Endothelial cell of umbilical vein (primary cell): ENCODE results near the gene BUD13. TPM values are rescaled to one million over a fixed set of nuclear protein-coding genes. Genes with fewer than 3 reads are reported as not detected.
"Not testable (repeated sequence)": the region's sequence is repeated elsewhere in the genome, so short reads cannot be mapped to it uniquely, and the experiment has no call there.

Source experiments
- BruUV-seq: library from RNA; stranded (reverse); fragments of 400-500 nt; replicated peaks from 2 replicates; lab custom pipeline; 2021; lab: Mats Ljungman, UMichigan
- CTCF ChIA-PET: fragments of 300-600, 350-600 bp; sonication (Branson Sonifier 250); formaldehyde crosslinking; loops from one replicate; lab custom pipeline; 2021; ENCODE audit warnings: antibody characterized with exemption, inconsistent platforms; lab: Charles Lee
- POLR2A ChIA-PET: fragments of 300-600, 350-600 bp; sonication (Branson Sonifier 250); formaldehyde crosslinking; loops from one replicate; lab custom pipeline; 2021; ENCODE audit warnings: antibody characterized with exemption, inconsistent platforms; lab: Charles Lee
- DNase-seq: peaks from one replicate; pipeline ENCODE4 v3.0.0-alpha.2; 2011; ENCODE audit warnings: low read depth, low spot score
- FAIRE-seq: peaks from 2 replicates; lab custom pipeline; 2011; peaks lifted over from hg19 to GRCh38; lab: Jason Lieb, UNC
- H2AFZ ChIP-seq: 2 replicates; pipeline ENCODE4 v1.6.0; 2012; ENCODE audit warnings: low read depth, low read length, control low read depth, inconsistent platforms
- H3K27ac ChIP-seq: 2 replicates; pipeline ENCODE4 v1.5.1; 2011; ENCODE audit warnings: low read depth, mild to moderate bottlenecking, control low read depth, low read length, moderate library complexity; ENCODE audit not compliant: insufficient read depth
- H3K27me3 ChIP-seq, 2 experiments: 2 replicates each; pipeline versions ENCODE4 v1.6.0 to v1.6.1; 2011; ENCODE audit warnings: low read length in 2 of 2, mixed read lengths in 1 of 2; ENCODE audit not compliant: control insufficient read depth in 2 of 2, insufficient read depth in 2 of 2
- H3K36me3 ChIP-seq, 2 experiments: 2 replicates in 1 of 2; 3 replicates in 1 of 2; pipeline ENCODE4 v1.5.1; 2011; ENCODE audit warnings: low read length in 2 of 2, mild to moderate bottlenecking in 1 of 2, moderate library complexity in 1 of 2; ENCODE audit not compliant: control insufficient read depth in 2 of 2, insufficient read depth in 2 of 2; ENCODE audit errors: extremely low read depth in 1 of 2
- H3K4me1 ChIP-seq: 3 replicates; pipeline ENCODE4 v1.5.1; 2011; ENCODE audit warnings: mild to moderate bottlenecking, low read length; ENCODE audit not compliant: control insufficient read depth, insufficient read depth; ENCODE audit errors: extremely low read depth
- H3K4me2 ChIP-seq: 2 replicates; pipeline ENCODE4 v1.6.1; 2011; ENCODE audit warnings: low read length, control low read depth, mixed read lengths; ENCODE audit not compliant: insufficient read depth
- H3K4me3 ChIP-seq, 3 experiments: fragments of 200-600 bp in 1 of 3; sonication (generic), shearing (Covaris generic) in 1 of 3; replicated peaks in 1 of 3; 2 replicates each; pipeline ENCODE4 v1.5.1; 2011 to 2016; ENCODE audit warnings: control low read depth in 3 of 3, low read length in 3 of 3, mild to moderate bottlenecking in 2 of 3, inconsistent platforms in 1 of 3, low read depth in 1 of 3, moderate library complexity in 1 of 3; ENCODE audit not compliant: insufficient read depth in 1 of 3
- H3K79me2 ChIP-seq: 2 replicates; pipeline ENCODE4 v1.6.0; 2012; ENCODE audit warnings: low read length, inconsistent platforms; ENCODE audit not compliant: control insufficient read depth, insufficient read depth
- H3K9ac ChIP-seq: replicated peaks from 2 replicates; pipeline ENCODE3; 2011; ENCODE audit warnings: low read length, control low read depth; ENCODE audit not compliant: insufficient read depth; ENCODE audit errors: extremely low read depth
- H3K9me1 ChIP-seq: replicated peaks from 3 replicates; pipeline ENCODE4 v1.6.0; 2011; ENCODE audit warnings: mild to moderate bottlenecking, low read length; ENCODE audit not compliant: control insufficient read depth, insufficient read depth; ENCODE audit errors: extremely low read depth
- H3K9me3 ChIP-seq: replicated peaks from 2 replicates; pipeline ENCODE4 v1.5.1; 2012; ENCODE audit warnings: low read length, inconsistent platforms; ENCODE audit not compliant: control insufficient read depth, insufficient read depth
- H4K20me1 ChIP-seq: replicated peaks from 2 replicates; pipeline ENCODE3; 2011; ENCODE audit warnings: mild to moderate bottlenecking, low read length; ENCODE audit not compliant: control insufficient read depth, insufficient read depth; ENCODE audit errors: extremely low read depth
- EZH2 ChIP-seq: IDR thresholded peaks from 2 replicates; pipeline ENCODE4 v1.6.1; 2012; ENCODE audit warnings: borderline replicate concordance, low read depth, mild to moderate bottlenecking, moderate library complexity, low read length, inconsistent platforms; ENCODE audit not compliant: severe bottlenecking
- GATA2 ChIP-seq: IDR thresholded peaks from 2 replicates; pipeline ENCODE4 v1.7.0; 2011; ENCODE audit warnings: low read depth, mild to moderate bottlenecking, moderate library complexity, mixed read lengths, low read length; ENCODE audit not compliant: insufficient read length, insufficient read depth
- JUN ChIP-seq: IDR thresholded peaks from 2 replicates; pipeline ENCODE4 v1.6.1; 2011; ENCODE audit warnings: borderline replicate concordance, low read depth; ENCODE audit not compliant: insufficient read length, insufficient read depth
- MYC ChIP-seq: IDR thresholded peaks from one replicate; pipeline ENCODE4 v1.6.1; 2011; ENCODE audit warnings: mild to moderate bottlenecking, low read depth, low read length
- POLR2A ChIP-seq: IDR thresholded peaks from 2 replicates; pipeline ENCODE4 v1.6.1; 2012; ENCODE audit warnings: low read depth, mild to moderate bottlenecking, control low read depth, low read length
- POLR2AphosphoS5 ChIP-seq: IDR thresholded peaks from 2 replicates; pipeline ENCODE4 v1.6.1; 2012; ENCODE audit warnings: low read depth, mild to moderate bottlenecking, control low read depth, low read length, moderate library complexity; ENCODE audit not compliant: insufficient read depth
- dilution Hi-C: fragments of 300-500 bp; cut with MboI; formaldehyde crosslinking; loops from one replicate; pipeline ENCODE4 v1.15.0; 2019; ENCODE audit warnings: low sequenced_read_pairs; ENCODE audit not compliant: extremely low pct_ligation_motif_present
- intact Hi-C: fragments of 100-400 bp; cut with micrococcal nuclease; formaldehyde crosslinking; loops from one replicate; pipeline ENCODE4 v1.10.0; 2022
- polyA plus RNA-seq, 4 experiments: library from polyadenylated mRNA; depleted of rRNA in 3 of 4; stranded (reverse) in 3 of 4; unstranded in 1 of 4; fragments of >200 nt; gene quantifications; 2 replicates each; pipeline versions ENCODE4 v1.2.1 to v1.2.3, GENCODE V29; 2011 to 2012; ENCODE audit warnings: missing spikeins in 1 of 4
- total RNA-seq: library from RNA; stranded (reverse); gene quantifications from 2 replicates; pipeline ENCODE4 v1.2.3, GENCODE V29; 2021
- TF ChIP-seq, protein P1 (sequence below): IDR thresholded peaks from 2 replicates; pipeline ENCODE4 v1.6.1; 2011; ENCODE audit not compliant: insufficient read depth, insufficient read length
- TF ChIP-seq, protein P2 (sequence below), 2 donors: IDR thresholded peaks; 1 replicate in 1 of 2; 2 replicates in 1 of 2; pipeline ENCODE4 v1.5.1; 2011; ENCODE audit warnings: low read length in 2 of 2, mild to moderate bottlenecking in 2 of 2, moderate library complexity in 2 of 2, control low read depth in 1 of 2, inconsistent platforms in 1 of 2, low read depth in 1 of 2; ENCODE audit not compliant: insufficient read depth in 1 of 2; ENCODE audit errors: extremely low read depth in 1 of 2

Gene BUD13
- total and polyA plus RNA-seq, 2 donors (not counting 3 experiments of a cell fraction or from before 2014, with no cell fraction given), result 18.8 to 21.8 TPM

DNA sequence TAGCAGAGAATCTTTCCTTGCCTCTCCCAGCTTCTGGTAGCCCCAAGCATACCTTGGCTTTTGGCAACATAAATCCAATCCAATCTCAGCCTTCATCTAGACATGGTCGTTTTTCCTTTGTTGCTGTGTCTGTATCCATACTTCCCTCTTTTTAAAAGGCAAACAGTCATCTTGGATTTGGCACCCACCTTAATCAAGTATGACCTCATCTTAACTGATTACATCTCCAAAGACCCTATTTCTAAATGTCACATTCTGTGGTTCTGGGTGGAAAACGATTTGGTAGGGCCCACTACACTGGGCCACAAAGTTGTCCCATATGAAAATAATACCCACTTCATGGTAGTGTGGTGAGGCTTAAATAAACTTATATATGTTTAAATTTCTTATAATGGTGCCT is 852 bp downstream of the BUD13 start:
- Histone ChIP-seq H3K9ac (peak overlapping the region; percentile 96), H3K4me2 (peak overlapping the region; percentile 97), H3K27me3 (no peaks in the 10 kb centered on the region), H3K36me3 (peaks cover 0 to 2% of the 10 kb centered on the region in 2 experiments), H3K79me2 (peaks cover 25% of the 10 kb centered on the region), H3K9me1 (no peaks in the 10 kb centered on the region), H3K4me3 (peak overlapping the region; percentile 65 to 97 (median 96)), H4K20me1 (no peaks in the 10 kb centered on the region), H3K4me1 (peaks cover 12% of the 10 kb centered on the region), H3K9me3 (no peaks in the 10 kb centered on the region), H2AFZ (no peak overlapping the region), H3K27ac (peak overlapping the region; percentile 89)
- no TSS peak for BruUV-seq
- TF ChIP-seq, protein P1, sequence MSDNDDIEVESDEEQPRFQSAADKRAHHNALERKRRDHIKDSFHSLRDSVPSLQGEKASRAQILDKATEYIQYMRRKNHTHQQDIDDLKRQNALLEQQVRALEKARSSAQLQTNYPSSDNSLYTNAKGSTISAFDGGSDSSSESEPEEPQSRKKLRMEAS, result no peak
- peak; percentile 28 for TF ChIP-seq JUN
- TF ChIP-seq MYC, result no peak
- no peak for TF ChIP-seq EZH2
- TF ChIP-seq POLR2AphosphoS5, result no peak
- TF ChIP-seq GATA2, result peak; percentile 14
- no peak for TF ChIP-seq POLR2A
- CTCF ChIA-PET, result no interaction called here
- intact Hi-C loops, result loop anchor here (1.0 kb wide), 1 partner anchor 16 kb away; the partner anchor contains the start of gene ZPR1
- POLR2A ChIA-PET, result no interaction called here
- DNase-seq (no peak), FAIRE-seq (no peak)
- dilution Hi-C loops, result no loop called here

DNA sequence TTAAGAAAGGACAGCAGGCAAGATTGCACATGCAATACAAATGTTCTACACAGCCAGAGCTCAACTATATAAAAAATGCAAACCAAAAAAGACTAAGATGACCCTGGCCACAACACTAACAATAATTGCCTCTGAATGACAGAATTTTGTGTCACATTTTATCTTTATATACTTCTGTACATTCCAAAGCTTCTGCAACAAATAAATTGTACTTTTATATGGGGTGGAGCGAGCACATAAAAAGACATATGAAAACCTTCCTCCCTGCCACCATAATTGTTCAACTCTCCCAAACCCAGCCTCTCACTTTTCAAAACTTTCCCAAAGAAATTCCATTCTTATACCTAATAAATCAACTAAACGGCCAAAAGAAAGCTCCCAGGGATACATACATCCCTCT is 10.7 kb downstream of the BUD13 start:
- Histone ChIP-seq H4K20me1 (no peaks in the 10 kb centered on the region), H3K9me1 (no peaks in the 10 kb centered on the region), H3K79me2 (peaks cover 2% of the 10 kb centered on the region), H3K27me3 (no peaks in the 10 kb centered on the region), H3K4me3 (no peak overlapping the region), H2AFZ (no peak overlapping the region), H3K9ac (no peak overlapping the region), H3K27ac (no peak overlapping the region), H3K4me2 (no peak overlapping the region), H3K36me3 (peaks cover 15% of the 10 kb centered on the region in 2 experiments), H3K9me3 (no peaks in the 10 kb centered on the region), H3K4me1 (no peaks in the 10 kb centered on the region)
- CTCF ChIA-PET, result interaction anchor here (0.6 kb wide), 1 partner anchor 260 kb away, joined by 3 read pairs; no protein-coding TSS in a partner anchor
- DNase-seq (no peak), FAIRE-seq (no peak)
- intact Hi-C loops (no loop called here), dilution Hi-C loops (no loop called here)
- BruUV-seq, result no TSS peak
- TF ChIP-seq GATA2 (no peak), POLR2A (no peak), JUN (no peak), POLR2AphosphoS5 (no peak)
- TF ChIP-seq, protein P2, sequence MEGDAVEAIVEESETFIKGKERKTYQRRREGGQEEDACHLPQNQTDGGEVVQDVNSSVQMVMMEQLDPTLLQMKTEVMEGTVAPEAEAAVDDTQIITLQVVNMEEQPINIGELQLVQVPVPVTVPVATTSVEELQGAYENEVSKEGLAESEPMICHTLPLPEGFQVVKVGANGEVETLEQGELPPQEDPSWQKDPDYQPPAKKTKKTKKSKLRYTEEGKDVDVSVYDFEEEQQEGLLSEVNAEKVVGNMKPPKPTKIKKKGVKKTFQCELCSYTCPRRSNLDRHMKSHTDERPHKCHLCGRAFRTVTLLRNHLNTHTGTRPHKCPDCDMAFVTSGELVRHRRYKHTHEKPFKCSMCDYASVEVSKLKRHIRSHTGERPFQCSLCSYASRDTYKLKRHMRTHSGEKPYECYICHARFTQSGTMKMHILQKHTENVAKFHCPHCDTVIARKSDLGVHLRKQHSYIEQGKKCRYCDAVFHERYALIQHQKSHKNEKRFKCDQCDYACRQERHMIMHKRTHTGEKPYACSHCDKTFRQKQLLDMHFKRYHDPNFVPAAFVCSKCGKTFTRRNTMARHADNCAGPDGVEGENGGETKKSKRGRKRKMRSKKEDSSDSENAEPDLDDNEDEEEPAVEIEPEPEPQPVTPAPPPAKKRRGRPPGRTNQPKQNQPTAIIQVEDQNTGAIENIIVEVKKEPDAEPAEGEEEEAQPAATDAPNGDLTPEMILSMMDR (IDR thresholded peaks at IDR 0.05; ENCODE audit: extremely low read depth in 1 of 2, insufficient read depth in 1 of 2, low read depth in 1 of 2, low read length in 2 of 2), result no peak
- POLR2A ChIA-PET, result no interaction called here

DNA sequence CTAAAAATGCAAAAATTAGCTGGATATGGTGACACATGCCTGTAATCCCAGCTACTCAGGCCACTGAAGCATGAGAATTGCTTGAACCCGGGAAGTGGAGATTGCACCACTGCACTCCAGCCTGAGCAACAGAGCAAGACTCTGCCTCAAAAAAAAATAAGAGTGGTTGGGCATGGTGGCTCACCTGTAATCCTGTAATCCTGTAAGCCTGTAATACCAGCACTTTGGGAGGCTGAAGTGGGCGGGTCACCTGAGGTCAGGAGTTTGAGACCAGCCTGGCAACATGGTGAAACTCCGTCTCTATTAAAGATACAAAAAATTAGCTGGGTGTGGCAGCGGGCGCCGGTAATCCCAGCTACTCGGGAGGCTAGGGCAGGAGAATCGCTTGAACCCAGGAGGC is 16.7 kb downstream of the BUD13 start:
- H3K4me1 ChIP-seq, H3K9me1 ChIP-seq, H3K4me2 ChIP-seq, H3K27me3 ChIP-seq, FAIRE-seq, H3K9me3 ChIP-seq, dilution Hi-C loops, H3K4me3 ChIP-seq, DNase-seq, H3K27ac ChIP-seq, H2AFZ ChIP-seq, BruUV-seq, intact Hi-C loops, POLR2A ChIA-PET, H4K20me1 ChIP-seq, H3K9ac ChIP-seq, H3K79me2 ChIP-seq: not testable (repeated sequence)
- peaks cover 11 to 12% of the 10 kb centered on the region in 2 experiments for H3K36me3 ChIP-seq
- CTCF ChIA-PET, result interaction anchor here (3.8 kb wide), 1 partner anchor 13 kb away, joined by 34 read pairs; no protein-coding TSS in a partner anchor
